KMS-11 (cell line): ENCODE measurements around the gene HTATIP2.

Experiments used
- H2AFZ ChIP-seq: fragments of 200-600 bp; sonication (generic); 2 replicates; pipeline ENCODE4 v1.6.1; 2016; ENCODE audit warnings: antibody characterized with exemption, mixed run types, low read depth
- H3K27ac ChIP-seq: fragments of 200-600 bp; sonication (generic); 2 replicates; pipeline ENCODE4 v1.6.1; 2016; ENCODE audit warnings: mild to moderate bottlenecking, mixed run types
- H3K27me3 ChIP-seq: fragments of 200-600 bp; sonication (generic); 2 replicates; pipeline ENCODE4 v1.6.1; 2017; ENCODE audit warnings: mild to moderate bottlenecking, low read depth, mixed run types, moderate library complexity; ENCODE audit not compliant: insufficient read depth
- H3K36me3 ChIP-seq: fragments of 200-600 bp; sonication (generic); 2 replicates; pipeline ENCODE4 v1.6.1; 2017; ENCODE audit warnings: mild to moderate bottlenecking, mixed run types; ENCODE audit not compliant: insufficient read depth
- H3K4me1 ChIP-seq: fragments of 200-600 bp; sonication (generic); 2 replicates; pipeline ENCODE4 v1.6.1; 2016; ENCODE audit warnings: mild to moderate bottlenecking, low read depth, mixed run types; ENCODE audit not compliant: poor library complexity, severe bottlenecking
- H3K4me2 ChIP-seq: fragments of 200-600 bp; sonication (generic); 2 replicates; pipeline ENCODE4 v1.7.0; 2016; ENCODE audit warnings: mild to moderate bottlenecking, mixed run types
- H3K4me3 ChIP-seq: fragments of 200-600 bp; sonication (generic); IDR thresholded peaks from 2 replicates; pipeline ENCODE4 v1.6.1; 2017; ENCODE audit warnings: low read depth, low read length, mixed read lengths; ENCODE audit not compliant: insufficient read depth
- H3K79me2 ChIP-seq: fragments of 200-600 bp; sonication (generic); 2 replicates; pipeline ENCODE4 v1.6.1; 2016; ENCODE audit warnings: low read depth, mixed run types; ENCODE audit not compliant: insufficient read depth
- H3K9ac ChIP-seq: fragments of 200-600 bp; sonication (generic); 2 replicates; pipeline ENCODE4 v1.6.1; 2016; ENCODE audit warnings: mild to moderate bottlenecking, mixed run types
- H4K20me1 ChIP-seq: fragments of 200-600 bp; sonication (generic); 2 replicates; pipeline ENCODE4 v1.6.1; 2016; ENCODE audit warnings: mild to moderate bottlenecking, mixed run types; ENCODE audit not compliant: insufficient read depth
- CTCF ChIP-seq: fragments of 200-600 bp; sonication (generic); conservative IDR thresholded peaks from 2 replicates; pipeline ENCODE4 v1.6.1; 2017; ENCODE audit warnings: low read depth, mild to moderate bottlenecking, antibody characterized with exemption, low read length, moderate library complexity, mixed read lengths

Gene HTATIP2

GRCh38 chr11:20367313-20367948 lies 3.9 kb downstream of the HTATIP2 start:
- Histone ChIP-seq H4K20me1 (no peaks in the 10 kb centered on the region), H3K27ac (no peak overlapping the region), H3K27me3 (no peaks in the 10 kb centered on the region), H3K4me2 (no peak overlapping the region), H3K4me1 (peaks cover 29% of the 10 kb centered on the region), H3K36me3 (no peaks in the 10 kb centered on the region), H3K9ac (no peak overlapping the region), H3K79me2 (no peaks in the 10 kb centered on the region), H3K4me3 (no peak overlapping the region), H2AFZ (no peak overlapping the region)
- no peak for TF ChIP-seq CTCF

- Histone ChIP-seq H3K4me1 (peaks cover 20% of the 10 kb centered on the region), H3K36me3 (no peaks in the 10 kb centered on the region), H3K4me2 (no peak overlapping the region), H3K27ac (no peak overlapping the region), H3K27me3 (no peaks in the 10 kb centered on the region), H3K4me3 (no peak overlapping the region), H4K20me1 (no peaks in the 10 kb centered on the region), H3K79me2 (no peaks in the 10 kb centered on the region), H2AFZ (no peak overlapping the region), H3K9ac (no peak overlapping the region)
- no peak for TF ChIP-seq CTCF
Measured at GRCh38 chr11:20368438-20368837, 4.9 kb downstream of the HTATIP2 start.

GRCh38 chr11:20369826-20370225 lies 6.3 kb downstream of the HTATIP2 start:
- H3K27ac ChIP-seq: no peak overlapping the region
- H2AFZ ChIP-seq: no peak overlapping the region
- H4K20me1 ChIP-seq: no peaks in the 10 kb centered on the region
- H3K4me1 ChIP-seq: peaks cover 11% of the 10 kb centered on the region
- no peak overlapping the region for H3K4me2 ChIP-seq
- no peaks in the 10 kb centered on the region for H3K36me3 ChIP-seq
- H3K4me3 ChIP-seq: no peak overlapping the region
- TF ChIP-seq CTCF: no peak
- H3K9ac ChIP-seq: no peak overlapping the region
- H3K79me2 ChIP-seq: no peaks in the 10 kb centered on the region
- no peaks in the 10 kb centered on the region for H3K27me3 ChIP-seq

- H3K27ac ChIP-seq: no peak overlapping the region
- peaks cover 10% of the 10 kb centered on the region for H3K4me1 ChIP-seq
- no peak overlapping the region for H2AFZ ChIP-seq
- H3K4me3 ChIP-seq: no peak overlapping the region
- TF ChIP-seq CTCF: no peak
- H3K36me3 ChIP-seq: no peaks in the 10 kb centered on the region
- H4K20me1 ChIP-seq: no peaks in the 10 kb centered on the region
- no peaks in the 10 kb centered on the region for H3K79me2 ChIP-seq
- no peak overlapping the region for H3K9ac ChIP-seq
- H3K27me3 ChIP-seq: no peaks in the 10 kb centered on the region
- no peak overlapping the region for H3K4me2 ChIP-seq
Measured at GRCh38 chr11:20372081-20372626, 8.6 kb downstream of the HTATIP2 start.
